Measurements from ENCODE around the gene LONRF2. TPM values are rescaled to one million over a fixed set of nuclear protein-coding genes. Genes with fewer than 3 reads are reported as not detected.

LONRF2 gene
- total RNA-seq, 1 experiment from 2014 or later, result 1.6 TPM

DNA sequence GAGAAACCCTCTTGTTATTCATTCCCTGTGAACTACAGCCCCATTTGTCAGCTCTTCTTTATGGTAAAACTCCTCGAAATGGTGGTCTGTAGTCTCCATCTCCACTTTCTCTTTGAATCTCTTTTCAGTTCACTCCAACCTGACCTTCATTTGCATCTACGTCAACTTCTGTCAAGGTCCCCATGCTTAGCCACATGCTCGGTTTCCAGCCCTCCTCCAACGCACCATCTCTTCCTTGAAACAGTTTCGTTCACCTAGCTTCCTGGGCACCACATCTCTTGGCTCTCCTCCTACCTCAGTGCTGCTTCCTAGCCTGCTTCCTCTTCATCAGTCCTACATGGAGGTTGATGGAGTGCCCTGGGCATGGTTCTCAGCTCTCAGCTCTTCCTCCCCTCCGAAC is 98.8 kb downstream of the LONRF2 start:
- RAD21 ChIA-PET (ENCODE audit: low non-redundant PET in 1 of 2, low total read pairs in 2 of 2, uncharacterized antibody in 2 of 2, unreplicated experiment in 2 of 2), result no interaction called here
- no peak overlapping the region for H2AFZ ChIP-seq (ENCODE audit: low read depth, low read length, poor library complexity, severe bottlenecking)
- CTCF ChIA-PET, result no interaction called here
- DNase-seq (ENCODE audit: low read depth, low spot score) (no peak), ATAC-seq (no peak)
- H3K4me2 ChIP-seq (ENCODE audit: low read length), result no peak overlapping the region
- no peaks in the 10 kb centered on the region for H3K79me2 ChIP-seq (ENCODE audit: insufficient read depth, low read length)
- H3K27me3 ChIP-seq (ENCODE audit: insufficient read depth, low read length), result peaks cover 32% of the 10 kb centered on the region
- no peak overlapping the region for H3K27ac ChIP-seq (ENCODE audit: low read depth, low read length)
- intact Hi-C loops (cut with micrococcal nuclease), result no loop called here
- H3K4me1 ChIP-seq (ENCODE audit: control insufficient read depth in 1 of 2, insufficient read depth in 2 of 2, low read length in 2 of 2), result no peaks in the 10 kb centered on the region
- H4K20me1 ChIP-seq (ENCODE audit: insufficient read depth), result no peaks in the 10 kb centered on the region
- no peaks in the 10 kb centered on the region for H3K36me3 ChIP-seq (ENCODE audit: control insufficient read depth in 1 of 2, insufficient read depth in 2 of 2, low read length in 2 of 2)
- no TSS peak for BruUV-seq (replicated peaks)
- H3K9me3 ChIP-seq (ENCODE audit: control insufficient read depth in 1 of 2, insufficient read depth in 1 of 2, low read depth in 1 of 2, low read length in 2 of 2), result no peaks in the 10 kb centered on the region
- H3K9me2 ChIP-seq (ENCODE audit: insufficient read depth), result no peaks in the 10 kb centered on the region
- POLR2A ChIA-PET, result no interaction called here
- H3K4me3 ChIP-seq (replicated peaks in 1 of 2; ENCODE audit: low read depth in 1 of 2, low read length in 2 of 2), result no peak overlapping the region
- H3K9ac ChIP-seq (ENCODE audit: low read length), result no peak overlapping the region
- TF ChIP-seq CBX3 (IDR thresholded peaks at IDR 0.05; ENCODE audit: low read depth), result no peak
- no peak for TF ChIP-seq EZH2 (IDR thresholded peaks at IDR 0.05)

Other genes starting within 250 kb of the LONRF2 start
- gene AFF3, start 179.9 kb downstream of the LONRF2 start, total RNA-seq (2021; ENCODE audit: unreplicated experiment), result 0.61 TPM
- gene CHST10, start 95.2 kb upstream of the LONRF2 start, total RNA-seq (2021; ENCODE audit: unreplicated experiment), result 0.27 TPM
- not detected for gene NMS, start 148.0 kb upstream of the LONRF2 start, total RNA-seq (2021; ENCODE audit: unreplicated experiment)
- 26.3 TPM for gene PDCL3, start 240.5 kb upstream of the LONRF2 start, total RNA-seq (2021; ENCODE audit: unreplicated experiment)

All from HCT116 (cell line).